ENCODE data around the gene SWSAP1.
"Not testable (repeated sequence)": the region's sequence is repeated elsewhere in the genome, so short reads cannot be mapped to it uniquely, and the experiment has no call there.

The SWSAP1 gene

GRCh38 chr19:11379269-11379845 lies 4.9 kb downstream of the SWSAP1 start:
- DNase-seq: not testable (repeated sequence)

DNA sequence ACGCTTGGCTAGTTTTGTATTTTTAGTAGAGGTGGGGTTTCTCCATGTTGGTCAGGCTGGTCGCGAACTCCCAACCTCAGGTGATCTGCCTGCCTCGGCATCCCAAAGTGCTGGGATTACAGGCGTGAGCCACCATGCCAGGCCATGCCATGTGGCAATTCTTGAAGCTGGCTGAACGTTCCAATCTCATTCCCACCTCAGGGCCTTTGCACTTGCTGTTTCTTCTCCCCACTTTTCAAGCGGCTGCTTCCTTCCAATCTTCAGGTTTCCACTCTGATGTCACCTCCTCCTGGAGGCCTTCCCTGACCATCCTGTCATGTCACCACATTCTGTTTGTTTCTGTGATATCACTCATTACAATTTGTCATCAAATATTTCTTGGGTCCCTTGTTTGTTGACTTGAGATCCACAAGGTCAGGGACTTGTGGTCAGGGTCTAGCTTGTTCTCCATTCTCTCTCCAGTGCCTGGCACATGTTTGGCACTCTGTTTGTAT lies 5.4 kb downstream of the SWSAP1 start:
- DNase-seq: no peak

GRCh38 chr19:11380653-11381537 lies 6.4 kb downstream of the SWSAP1 start:
- peak; percentile 96 for DNase-seq

DNA sequence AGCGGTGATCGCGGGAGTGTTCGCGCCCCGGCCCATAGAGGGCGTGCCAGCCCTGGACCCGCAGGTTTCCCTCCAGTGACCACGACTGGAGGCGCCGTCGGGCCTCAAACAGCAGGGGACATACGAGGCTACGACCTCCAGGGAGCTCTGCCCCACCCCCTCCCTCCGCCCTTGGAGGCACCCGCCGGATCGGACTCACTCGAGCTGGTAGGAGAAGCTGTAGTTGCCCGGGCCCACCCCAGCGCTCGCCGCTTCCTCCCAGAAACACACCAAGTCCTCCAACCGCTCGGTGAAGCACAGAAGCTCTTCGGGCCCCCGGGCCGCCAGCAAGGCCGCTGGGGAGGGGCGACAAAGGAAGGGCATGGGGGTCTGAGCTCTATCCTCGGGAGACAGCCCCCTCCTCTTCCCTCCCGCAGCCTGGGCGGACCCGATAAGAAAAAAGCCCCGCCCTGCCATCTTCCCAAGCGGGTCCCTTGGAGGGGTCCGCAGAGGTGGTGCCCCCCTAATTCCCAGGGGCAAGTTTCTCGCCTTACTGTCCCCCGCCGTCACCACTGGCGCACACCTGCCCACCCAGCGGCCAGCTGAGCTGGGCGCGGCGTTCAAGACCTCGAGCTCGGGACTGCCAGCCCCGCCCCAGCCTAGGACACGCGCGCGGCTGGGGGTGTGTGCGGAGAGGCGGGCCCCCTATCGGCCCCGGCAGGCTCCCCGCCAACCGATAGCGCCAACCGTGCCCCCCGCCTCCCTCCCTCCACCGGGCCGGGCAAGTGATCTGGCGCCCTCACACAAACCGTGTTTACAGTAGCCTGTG lies 8.6 kb downstream of the SWSAP1 start:
- peak in 1 of 2 experiments; percentile 16 for DNase-seq

DNA sequence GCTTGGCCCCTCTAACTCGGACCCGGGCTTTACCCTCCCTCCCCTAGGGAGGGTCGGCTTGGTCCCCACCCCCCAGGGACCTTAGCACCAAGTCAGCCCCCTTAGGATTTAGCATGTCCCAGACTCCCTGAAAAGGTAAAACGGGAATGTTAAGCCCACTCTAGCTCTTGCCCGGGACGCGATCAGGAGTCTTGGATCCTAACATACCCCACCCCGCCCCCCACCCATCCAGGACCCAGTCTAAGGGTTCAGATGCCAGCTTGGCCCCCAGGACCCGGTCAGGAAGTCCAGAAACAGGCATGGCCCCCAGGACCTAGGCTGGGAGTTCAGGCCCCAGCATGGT lies 9.2 kb downstream of the SWSAP1 start:
- DNase-seq: no peak

DNA sequence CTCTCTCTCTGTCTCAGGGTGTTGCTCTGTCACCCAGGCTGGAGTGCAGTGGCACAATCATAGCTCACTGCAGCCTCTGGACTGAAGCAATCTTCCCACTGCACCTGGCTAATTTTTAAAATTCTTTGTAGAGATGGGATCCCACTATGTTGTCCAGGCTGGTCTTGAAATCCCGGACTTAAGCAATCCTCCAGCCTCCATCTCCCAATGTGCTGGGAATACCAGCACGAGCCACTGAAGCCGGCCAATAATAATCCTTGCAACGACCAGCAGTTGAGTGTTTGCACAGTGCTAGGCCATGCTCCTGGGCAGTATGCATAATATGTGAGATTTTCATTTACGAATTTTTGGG lies 10.3 kb downstream of the SWSAP1 start:
- no peak for DNase-seq

GRCh38 chr19:11387162-11388034 lies 12.9 kb downstream of the SWSAP1 start:
- DNase-seq: no peak

DNA sequence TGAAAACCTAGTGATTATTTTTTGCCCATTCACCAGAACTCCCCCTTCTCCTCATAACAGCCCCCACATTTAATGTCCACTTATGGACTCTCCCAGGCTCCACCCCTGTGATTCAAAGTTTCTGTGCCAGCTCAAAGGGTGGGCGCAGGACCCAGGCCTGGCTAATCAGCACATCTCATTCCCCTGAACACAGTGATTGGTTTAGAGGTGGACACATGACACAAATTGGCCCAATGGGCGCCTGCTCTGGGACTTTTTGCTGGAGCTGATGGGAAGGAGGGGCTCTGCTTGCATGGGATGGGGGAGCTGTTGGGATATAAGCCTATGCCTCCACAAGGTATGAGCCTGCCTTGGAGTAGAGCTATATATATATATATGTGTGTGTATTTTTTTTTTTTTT lies 15.9 kb downstream of the SWSAP1 start:
- no peak for DNase-seq

- DNase-seq: no peak
Observed at GRCh38 chr19:11390933-11391680, 16.6 kb downstream of the SWSAP1 start.

- no peak for DNase-seq
Observed at GRCh38 chr19:11397089-11397610, 22.7 kb downstream of the SWSAP1 start.

- DNase-seq: no peak
Observed at GRCh38 chr19:11399667-11400066, 25.2 kb downstream of the SWSAP1 start.

GRCh38 chr19:11400798-11401197 lies 26.3 kb downstream of the SWSAP1 start:
- DNase-seq: no peak

GRCh38 chr19:11401808-11402543 lies 27.5 kb downstream of the SWSAP1 start:
- DNase-seq: no peak

DNA sequence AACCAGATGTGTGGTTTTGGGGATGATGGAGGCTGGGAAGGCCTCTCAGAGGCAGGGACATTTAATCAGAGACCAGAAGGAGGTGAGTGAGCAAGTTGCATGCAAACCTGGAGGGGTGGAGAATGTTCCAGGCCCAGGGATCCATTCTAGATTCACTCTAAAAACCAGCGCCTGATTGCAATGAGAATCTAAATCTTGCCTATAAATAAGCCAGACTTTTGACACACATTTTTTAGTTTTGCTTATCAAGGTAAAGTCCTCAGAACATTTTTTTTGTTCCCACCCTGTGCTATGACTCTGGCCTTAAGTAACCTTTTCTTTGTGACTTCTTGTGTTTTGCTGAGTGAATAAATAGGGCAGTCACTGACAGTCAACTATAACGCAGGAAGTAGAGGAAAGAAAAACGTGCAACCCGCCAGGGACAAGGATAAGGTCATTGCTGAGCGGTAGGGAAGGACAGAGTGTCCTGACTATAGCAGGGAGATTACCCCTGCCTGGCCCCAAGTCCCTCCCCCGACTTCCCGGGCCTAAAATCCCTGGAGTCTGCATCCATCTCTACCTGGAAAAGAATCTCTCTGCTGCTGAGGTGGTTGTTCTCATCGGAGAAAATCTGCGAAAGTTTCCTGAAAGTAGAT lies 30.2 kb downstream of the SWSAP1 start:
- DNase-seq: no peak

- DNase-seq: peak; percentile 41 to 51
Observed at GRCh38 chr19:11405846-11406643, 31.6 kb downstream of the SWSAP1 start.

DNA sequence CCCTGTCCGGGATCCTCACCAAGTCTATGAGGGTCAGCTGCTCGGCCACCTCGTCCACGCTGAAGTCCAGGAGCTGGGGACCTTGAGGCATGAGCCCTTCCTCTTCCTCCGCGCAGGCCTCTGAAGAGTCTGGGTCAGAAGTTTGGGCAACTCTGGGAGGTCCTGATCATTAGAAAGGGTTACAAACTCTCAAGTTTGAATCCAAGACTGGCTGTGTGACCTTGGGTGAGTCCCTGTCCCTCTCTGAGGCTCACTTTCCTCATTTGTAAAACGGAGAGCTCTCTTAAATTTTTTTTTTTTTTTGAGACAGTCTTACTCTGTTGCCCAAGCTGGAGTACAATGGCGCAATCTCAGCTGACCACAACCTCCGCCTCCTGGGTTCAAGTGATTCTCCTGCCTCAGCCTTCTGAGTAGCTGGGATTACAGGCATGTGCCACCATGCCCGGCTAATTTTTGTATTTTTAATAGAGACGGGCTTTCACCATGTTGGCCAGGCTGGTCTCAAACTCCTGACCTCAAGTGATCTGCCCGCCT lies 32.3 kb downstream of the SWSAP1 start:
- not testable (repeated sequence) for DNase-seq

- no peak for DNase-seq
Observed at GRCh38 chr19:11408591-11408990, 34.1 kb downstream of the SWSAP1 start.

- DNase-seq: no peak
Observed at GRCh38 chr19:11410682-11411081, 36.2 kb downstream of the SWSAP1 start.

- no peak for DNase-seq
Observed at GRCh38 chr19:11414544-11414943, 40.1 kb downstream of the SWSAP1 start.

All from activated CD4-positive, alpha-beta T cell treated with anti-CD3 and anti-CD28 coated beads, Interleukin-2, amount 50 U/mL, for 4 hours (primary cell).